Stimulated activated CD8-positive, alpha-beta memory T cell treated with anti-CD3 and anti-CD28 coated beads, Interleukin-4, amount 100 ng/mL, for 1 hour (primary cell): ENCODE data around the gene DAND5.

Experiments used
- DNase-seq, 2 donors: peaks; one replicate each; pipeline ENCODE4 v3.0.0-alpha.2; 2020; ENCODE audit warnings: low read depth in 2 of 2, low spot score in 1 of 2

DAND5 gene, protein sequence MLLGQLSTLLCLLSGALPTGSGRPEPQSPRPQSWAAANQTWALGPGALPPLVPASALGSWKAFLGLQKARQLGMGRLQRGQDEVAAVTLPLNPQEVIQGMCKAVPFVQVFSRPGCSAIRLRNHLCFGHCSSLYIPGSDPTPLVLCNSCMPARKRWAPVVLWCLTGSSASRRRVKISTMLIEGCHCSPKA

DNA sequence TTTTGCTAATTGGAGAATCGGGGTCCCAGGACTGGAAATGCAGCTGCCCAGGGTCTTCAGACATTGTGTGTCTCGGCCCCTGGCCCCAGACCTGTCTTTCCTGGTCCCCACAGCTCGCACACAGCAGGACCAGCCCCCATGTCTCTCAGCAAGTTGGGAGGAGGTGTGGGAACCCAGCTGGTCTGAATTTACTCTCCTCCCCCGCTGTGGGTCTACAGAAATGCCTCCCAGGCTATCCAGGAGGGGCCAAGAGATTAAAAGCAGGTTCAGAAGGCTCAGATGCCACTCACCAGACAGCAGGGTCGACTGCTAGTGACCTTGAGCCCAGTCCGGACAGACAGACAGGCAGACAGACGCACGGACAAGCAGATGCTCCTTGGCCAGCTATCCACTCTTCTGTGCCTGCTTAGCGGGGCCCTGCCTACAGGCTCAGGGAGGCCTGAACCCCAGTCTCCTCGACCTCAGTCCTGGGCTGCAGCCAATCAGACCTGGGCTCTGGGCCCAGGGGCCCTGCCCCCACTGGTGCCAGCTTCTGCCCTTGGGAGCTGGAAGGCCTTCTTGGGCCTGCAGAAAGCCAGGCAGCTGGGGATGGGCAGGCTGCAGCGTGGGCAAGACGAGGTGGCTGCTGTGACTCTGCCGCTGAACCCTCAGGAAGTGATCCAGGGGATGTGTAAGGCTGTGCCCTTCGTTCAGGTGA lies at the start of gene DAND5:
Gene DAND5, plus strand, starts transcription at position 285 of the 697 bp plus-strand sequence. Its CDS starts 85 bp downstream, at position 370.
- no peak for DNase-seq

DNA sequence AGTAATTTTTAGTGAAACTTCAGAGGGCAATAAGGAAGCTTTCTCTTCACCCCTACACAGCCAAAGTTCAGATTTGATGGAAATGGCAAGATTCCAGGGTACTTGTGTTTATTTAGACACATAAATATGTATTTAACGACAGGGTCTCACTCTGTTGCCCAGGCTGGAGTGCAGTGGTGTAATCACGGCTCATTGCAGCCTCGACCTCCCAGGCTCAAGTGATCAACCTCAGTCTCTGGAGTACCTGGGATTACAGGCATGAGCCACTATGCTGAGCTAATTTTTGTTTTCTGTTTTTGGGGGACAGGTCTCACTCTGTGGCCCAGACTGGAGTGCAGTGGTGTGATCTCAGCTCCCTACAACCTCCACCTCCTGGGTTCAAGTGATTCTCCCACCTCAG lies 48.3 kb upstream of the DAND5 start:
- no peak for DNase-seq

DNA sequence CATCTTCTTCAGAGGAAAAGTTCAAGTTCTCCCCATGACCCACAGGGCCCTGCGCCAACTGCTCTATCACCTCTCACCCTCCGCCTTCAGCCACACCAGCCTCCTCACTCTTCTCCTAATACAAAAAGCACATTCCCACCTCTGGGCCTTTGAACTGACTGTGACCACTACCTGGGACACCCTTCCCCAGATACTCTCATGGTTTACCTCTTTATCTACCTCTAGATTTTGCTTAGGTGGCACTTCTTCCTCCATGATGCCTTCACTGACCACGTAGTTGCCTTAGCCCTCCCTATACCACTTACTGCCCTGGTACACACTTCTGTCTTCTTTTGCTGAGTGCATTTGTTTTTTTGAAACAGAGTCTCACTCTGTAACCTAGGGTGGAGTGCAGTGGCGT lies 46.4 kb upstream of the DAND5 start:
- DNase-seq, result no peak

DNA sequence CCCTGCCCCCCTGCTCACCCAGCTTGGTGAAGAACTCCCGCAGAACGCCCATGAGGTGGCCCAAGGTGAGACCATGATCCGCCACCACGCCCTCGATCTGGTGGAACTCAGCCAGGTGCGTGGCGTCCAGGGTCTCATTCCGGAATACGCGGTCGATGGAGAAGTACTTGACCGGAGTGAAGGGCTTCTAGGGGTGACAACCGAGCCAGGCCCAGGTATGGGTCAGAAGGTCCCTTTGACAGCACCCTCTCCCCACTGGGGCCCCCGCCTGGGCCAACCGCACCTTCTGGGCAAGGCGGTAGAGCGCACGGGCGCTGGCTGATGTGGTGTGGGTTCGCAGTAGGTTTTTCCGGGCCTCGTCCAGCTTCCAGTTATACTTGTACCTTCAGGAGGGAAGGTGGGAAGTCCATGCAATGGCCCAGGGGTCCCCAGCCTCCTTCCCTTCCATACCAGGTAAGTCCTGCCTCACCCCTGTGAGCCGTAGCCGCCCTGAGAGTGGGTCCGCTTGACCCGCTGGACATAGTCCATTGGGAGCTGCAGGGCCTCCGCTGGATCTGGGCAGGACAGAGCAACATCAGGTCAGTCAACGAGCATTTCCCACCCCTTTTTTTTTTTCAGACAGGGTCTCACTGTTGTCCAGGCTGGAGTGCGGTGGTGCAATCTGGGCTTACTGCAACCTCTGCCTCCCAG lies 44.6 kb upstream of the DAND5 start:
- no peak for DNase-seq

DNA sequence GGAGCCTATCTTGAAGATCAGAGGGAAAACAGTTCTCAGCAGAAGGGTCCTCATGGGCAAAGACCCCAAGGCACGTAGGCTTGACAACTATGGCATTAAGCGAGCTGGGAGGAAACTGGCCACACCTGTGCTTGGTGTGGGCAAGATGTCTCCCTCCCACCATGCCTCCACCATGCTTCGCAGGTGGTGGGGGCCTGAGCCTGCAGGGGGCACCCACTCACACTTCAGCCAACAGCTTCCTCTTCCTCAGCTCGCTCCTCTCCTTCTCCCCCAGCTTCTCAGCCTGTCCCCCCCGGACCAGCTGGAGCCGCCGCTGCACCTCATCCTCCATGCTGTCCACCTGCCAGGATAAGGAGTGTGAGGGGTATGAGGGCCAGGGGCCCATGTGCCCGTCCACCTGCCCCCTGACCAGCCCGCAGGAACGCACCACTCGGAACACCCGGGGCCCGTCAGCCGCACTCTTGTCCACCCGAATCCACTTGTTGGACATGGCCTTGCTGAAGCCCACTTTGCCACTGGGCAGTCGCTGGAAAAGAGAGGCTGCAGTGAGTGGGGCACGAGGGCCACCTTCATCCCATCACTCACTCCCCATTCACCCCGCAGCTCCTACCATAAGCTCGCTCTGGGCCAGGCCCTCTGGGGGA lies 39.3 kb upstream of the DAND5 start:
- DNase-seq, result no peak

DNA sequence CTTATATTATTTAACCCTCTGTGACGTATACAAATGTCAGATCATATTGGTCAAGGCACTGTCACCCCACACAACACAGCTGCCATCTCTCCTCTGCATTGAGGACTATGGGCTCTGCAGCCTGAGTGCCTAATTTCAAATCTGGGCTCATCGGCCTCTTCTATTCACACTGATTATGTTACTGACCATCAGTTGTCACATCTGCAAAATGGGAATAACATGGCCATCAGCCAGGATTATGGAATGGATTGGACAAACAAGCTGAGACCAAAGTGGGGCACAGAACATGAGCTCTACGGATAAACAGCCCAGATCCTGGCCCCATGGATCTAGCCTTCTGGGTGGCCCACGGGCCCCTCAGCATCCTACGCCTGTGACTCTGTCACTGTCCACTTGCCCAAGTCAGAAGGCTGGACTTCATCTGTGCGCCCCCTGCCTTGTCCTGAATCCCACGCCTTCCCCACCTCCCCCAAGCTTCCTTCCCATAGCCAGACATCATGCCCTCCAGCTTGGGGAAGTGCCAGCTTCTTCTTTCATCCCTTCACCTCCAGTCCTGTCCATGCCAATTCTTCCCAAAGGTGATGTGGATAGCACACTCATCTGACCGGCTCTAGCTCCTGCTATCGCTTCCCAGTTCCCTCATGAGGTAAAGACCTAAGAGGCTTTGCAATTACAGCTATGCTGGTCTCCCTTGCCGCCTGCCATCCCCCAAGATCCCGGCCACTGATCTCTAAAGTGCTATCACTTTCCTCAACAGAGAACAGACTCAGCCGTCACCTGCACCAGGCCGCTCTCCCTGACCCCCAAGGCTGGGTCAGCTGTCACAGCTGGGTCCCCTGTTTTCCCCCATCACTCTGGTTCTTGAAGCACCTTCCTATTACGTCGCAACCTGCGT lies 36.7 kb upstream of the DAND5 start:
- DNase-seq, result no peak

DNA sequence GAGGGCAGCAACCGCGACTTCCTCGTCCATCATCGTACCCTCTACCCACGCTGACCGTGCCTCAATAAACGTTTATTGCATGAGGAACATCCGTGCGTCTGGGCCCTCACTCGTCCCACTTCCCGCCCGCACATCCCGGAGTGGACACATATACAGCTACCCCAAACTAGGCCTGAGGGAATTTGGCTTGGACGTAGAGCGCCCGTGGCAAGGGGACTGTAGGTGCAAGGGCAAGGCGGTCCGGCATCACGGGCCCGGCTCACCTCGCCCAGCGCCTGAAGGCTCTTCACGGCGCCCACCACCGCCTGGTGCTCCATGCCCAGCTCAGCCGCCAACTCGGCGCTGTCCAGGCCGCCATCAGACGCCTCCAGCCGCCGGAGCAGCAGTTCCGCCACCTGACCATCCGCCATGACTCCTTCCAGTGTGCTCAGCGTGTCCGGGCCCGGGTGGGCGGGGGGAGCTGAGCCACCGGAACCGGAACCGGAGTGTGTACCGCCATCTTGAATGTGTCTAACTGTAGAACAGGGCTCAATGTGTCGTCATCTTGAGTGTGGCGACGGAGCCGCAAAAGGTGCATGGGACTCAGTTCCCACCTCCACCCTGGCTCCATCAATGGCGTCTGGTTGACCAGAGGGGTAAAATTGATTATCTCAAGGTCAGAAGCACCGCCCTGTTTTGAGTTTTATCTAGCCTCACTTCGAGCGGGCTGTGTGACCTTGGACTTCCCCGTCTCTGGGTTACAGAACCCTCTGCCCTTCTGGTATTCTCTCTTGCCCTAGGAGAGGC lies 35.9 kb upstream of the DAND5 start, which contains the start of gene FARSA:
Gene FARSA, minus strand, starts transcription at position 425 of the 786 bp plus-strand sequence. Its CDS starts 15 bp downstream, at position 410.
- DNase-seq, result peak; percentile 62 to 80

DNA sequence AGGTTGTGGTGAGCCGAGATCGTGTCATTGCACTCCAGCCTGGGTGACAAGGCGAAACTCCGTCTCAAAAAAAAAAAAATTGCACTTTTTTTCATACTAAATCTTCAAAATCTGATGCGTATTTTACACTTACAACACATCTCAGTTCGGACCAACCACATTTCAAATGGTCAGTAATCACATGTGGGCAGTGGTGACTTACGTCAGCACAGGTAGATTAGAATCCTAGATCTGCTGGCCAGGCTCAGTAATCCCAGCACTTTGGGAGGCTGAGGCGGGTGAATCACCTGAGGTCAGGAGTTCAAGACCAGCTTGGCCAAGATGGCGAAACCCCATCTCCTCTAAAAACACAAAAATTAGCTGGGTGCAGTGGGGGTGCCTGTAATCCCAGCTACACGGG lies 34.3 kb upstream of the DAND5 start:
- no peak for DNase-seq

DNA sequence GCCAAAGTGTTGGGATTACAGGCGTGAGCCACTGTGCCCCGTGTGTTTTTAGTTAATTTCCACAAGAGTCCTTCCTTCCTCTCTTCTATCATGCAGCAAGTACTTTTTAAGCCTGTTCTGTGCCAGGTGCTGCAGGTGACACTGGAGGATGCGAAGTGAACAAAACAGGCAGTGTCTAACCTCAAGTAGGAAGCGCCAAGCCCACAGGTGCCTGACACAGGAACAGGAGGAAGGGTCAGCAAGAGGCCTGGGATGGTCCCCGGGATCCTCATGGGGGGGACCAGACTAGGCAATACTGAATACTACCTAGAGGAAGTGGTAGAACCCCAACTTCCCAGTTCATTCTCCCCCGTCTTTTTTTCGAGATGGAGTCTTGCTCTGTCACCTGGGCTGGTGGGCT lies 32.8 kb upstream of the DAND5 start:
- no peak for DNase-seq

DNA sequence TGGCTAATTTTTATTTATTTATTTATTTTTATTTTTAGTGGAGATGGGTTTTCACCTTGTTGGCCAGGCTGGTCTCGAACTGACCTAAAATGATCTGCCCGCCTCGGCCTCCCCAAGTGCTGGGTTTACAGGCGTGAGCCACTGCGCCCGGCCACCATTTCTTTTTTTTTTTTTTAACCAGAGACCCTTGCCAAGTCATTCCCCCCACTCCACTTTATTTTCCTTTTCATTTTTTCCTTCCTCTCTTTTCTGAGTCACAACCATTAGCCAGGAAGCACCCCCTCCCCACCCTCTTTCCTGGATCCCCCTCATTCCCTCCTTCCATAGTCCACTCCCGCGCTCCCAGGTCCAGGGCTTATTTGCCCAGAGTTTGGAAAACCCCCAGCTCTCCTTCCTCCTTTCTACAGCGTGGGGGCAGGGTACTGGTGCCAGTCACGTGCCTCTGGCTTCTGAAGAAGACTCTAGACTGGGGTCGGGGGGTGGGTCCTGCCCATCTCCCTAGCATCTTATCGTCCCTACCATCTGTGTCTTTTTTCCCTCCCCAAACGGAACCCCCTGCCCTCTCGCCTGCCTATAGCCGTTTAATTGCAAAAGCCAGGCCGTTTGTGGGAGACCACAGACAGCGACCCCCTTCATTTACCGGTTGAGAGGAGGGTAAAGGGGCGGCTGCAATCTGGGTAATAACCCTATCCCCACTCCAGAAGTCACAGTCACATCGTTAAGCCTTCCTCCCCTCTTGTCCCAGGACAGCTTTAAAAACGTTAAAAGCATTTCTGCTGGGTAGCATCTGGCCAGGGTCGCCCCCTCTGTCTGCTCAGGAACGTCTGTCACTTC lies 32.1 kb upstream of the DAND5 start:
- DNase-seq, result no peak

DNA sequence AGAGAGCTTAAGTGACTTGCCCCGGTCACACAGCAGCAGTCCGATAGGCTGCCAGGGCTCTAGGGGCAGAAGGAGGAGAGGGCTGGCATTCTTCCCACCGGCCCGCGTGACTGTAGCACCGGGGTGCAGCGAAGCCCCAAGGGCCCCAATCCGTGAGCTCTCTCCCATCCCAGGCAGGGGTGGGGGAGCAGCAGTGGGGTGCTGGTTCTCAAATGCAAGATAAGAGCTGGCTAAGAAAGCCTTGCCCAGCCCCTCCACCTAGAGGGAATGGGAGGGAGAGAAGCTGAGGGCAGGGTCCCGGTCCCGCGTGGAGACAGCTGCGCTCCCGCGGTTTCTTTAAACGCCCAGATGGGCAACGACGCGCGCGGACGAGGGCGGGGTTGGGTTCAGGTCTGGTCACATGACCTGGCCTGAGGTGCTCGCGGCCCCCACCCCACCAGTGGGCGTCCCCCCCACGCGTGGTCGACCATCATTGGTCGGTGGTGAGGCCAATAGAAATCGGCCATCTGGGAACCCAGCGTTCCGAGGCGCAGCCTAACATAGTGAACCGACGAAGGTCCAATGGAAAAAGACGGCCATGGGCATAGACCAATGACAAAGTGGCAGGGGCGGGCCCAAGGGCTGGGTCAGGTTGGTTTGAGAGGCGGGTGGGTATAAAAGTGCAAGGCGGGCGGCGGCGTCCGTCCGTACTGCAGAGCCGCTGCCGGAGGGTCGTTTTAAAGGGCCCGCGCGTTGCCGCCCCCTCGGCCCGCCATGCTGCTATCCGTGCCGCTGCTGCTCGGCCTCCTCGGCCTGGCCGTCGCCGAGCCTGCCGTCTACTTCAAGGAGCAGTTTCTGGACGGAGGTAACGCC lies 31.2 kb upstream of the DAND5 start, which contains the start of gene CALR:
Gene CALR, plus strand, starts transcription at position 683 of the 852 bp plus-strand sequence. Its CDS starts 71 bp downstream, at position 754.
- peak; percentile 96 to 97 for DNase-seq

DNA sequence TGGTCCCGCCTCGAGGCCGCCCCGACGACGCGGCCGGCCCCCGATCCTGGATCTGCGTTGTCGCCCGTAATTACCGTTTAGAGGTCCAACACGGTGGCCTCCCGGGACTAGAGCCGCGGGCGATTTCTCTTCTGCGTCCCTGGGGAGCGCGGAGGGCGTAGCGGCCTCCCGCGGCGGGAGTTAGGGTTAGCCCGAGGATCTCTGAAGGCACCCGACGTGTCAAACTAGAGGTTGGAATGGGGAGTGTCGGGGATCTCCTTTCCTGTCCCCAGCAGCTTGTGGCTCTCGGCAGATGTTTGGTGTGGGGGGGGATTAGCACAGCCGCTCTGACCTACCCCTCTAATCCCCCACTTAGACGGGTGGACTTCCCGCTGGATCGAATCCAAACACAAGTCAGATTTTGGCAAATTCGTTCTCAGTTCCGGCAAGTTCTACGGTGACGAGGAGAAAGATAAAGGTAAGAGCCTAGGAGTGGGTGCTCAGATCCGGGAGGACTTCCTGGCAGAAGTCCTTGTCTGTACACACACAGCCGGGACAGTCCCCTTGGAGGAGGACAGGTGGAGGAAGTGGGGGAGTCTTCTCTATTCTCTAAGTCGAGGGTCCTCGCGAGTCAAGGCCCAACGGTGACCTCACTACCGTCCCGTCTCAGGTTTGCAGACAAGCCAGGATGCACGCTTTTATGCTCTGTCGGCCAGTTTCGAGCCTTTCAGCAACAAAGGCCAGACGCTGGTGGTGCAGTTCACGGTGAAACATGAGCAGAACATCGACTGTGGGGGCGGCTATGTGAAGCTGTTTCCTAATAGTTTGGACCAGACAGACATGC lies 30.4 kb upstream of the DAND5 start:
- DNase-seq, result no peak

DNA sequence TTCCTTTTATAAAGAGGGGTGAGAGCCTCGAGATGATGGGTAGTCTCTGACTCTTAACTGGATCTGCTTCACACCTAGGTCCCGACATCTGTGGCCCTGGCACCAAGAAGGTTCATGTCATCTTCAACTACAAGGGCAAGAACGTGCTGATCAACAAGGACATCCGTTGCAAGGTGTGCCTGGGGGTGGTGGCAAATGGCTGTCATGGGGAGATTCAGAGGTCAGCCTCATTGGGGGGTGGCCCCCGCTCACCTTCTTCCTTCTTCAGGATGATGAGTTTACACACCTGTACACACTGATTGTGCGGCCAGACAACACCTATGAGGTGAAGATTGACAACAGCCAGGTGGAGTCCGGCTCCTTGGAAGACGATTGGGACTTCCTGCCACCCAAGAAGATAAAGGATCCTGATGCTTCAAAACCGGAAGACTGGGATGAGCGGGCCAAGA lies 29.4 kb upstream of the DAND5 start:
- DNase-seq, result no peak

DNA sequence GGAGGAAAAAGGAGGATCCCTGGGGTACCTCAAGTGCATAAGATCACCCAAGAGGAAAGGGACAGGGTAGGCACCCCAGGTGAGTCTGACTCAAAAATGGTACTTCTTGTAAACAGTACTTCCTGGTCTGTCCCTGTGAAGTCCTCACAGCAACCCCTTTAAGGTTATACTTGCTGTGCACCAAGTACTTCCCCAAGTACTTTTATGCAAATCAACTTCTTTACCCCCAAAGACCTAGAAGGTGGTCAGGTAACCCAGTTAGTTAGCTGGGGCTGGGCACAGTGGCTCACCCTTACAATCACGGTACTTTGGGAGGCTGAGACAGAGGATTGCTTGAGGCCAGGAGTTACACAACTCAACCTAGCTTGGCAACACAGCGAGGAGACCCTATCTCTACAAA lies 28.5 kb upstream of the DAND5 start:
- no peak for DNase-seq

DNA sequence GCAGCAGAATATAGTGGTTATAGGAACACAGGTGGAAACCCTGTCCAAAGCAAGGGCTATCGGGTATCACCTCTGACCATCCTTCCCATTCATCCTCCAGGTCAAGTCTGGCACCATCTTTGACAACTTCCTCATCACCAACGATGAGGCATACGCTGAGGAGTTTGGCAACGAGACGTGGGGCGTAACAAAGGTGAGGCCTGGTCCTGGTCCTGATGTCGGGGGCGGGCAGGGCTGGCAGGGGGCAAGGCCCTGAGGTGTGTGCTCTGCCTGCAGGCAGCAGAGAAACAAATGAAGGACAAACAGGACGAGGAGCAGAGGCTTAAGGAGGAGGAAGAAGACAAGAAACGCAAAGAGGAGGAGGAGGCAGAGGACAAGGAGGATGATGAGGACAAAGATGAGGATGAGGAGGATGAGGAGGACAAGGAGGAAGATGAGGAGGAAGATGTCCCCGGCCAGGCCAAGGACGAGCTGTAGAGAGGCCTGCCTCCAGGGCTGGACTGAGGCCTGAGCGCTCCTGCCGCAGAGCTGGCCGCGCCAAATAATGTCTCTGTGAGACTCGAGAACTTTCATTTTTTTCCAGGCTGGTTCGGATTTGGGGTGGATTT lies 25.8 kb upstream of the DAND5 start:
- no peak for DNase-seq

DNA sequence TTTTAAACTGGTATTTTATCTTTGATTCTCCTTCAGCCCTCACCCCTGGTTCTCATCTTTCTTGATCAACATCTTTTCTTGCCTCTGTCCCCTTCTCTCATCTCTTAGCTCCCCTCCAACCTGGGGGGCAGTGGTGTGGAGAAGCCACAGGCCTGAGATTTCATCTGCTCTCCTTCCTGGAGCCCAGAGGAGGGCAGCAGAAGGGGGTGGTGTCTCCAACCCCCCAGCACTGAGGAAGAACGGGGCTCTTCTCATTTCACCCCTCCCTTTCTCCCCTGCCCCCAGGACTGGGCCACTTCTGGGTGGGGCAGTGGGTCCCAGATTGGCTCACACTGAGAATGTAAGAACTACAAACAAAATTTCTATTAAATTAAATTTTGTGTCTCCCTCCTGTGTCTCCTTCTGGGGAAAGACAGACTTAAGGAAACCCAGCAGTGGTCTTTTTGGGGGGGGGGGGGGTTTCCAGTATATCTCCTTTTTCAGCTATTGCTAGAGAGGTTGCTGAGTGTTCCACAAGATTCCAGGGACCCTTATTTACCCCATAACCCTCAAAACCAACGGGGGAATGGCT lies 25.2 kb upstream of the DAND5 start:
- no peak for DNase-seq
